Endothelial cell of umbilical vein (primary cell): ENCODE data around the gene PLEKHG3. TPM values are rescaled to one million over a fixed set of nuclear protein-coding genes. Genes with fewer than 3 reads are reported as not detected.

Experiments
- BruUV-seq: library from RNA; stranded (reverse); fragments of 400-500 nt; replicated peaks from 2 replicates; lab custom pipeline; 2021; lab: Mats Ljungman, UMichigan
- CTCF ChIA-PET: fragments of 300-600, 350-600 bp; sonication (Branson Sonifier 250); formaldehyde crosslinking; loops from one replicate; lab custom pipeline; 2021; ENCODE audit warnings: antibody characterized with exemption, inconsistent platforms; lab: Charles Lee
- POLR2A ChIA-PET: fragments of 300-600, 350-600 bp; sonication (Branson Sonifier 250); formaldehyde crosslinking; loops from one replicate; lab custom pipeline; 2021; ENCODE audit warnings: antibody characterized with exemption, inconsistent platforms; lab: Charles Lee
- DNase-seq: peaks from one replicate; pipeline ENCODE4 v3.0.0-alpha.2; 2011; ENCODE audit warnings: low read depth, low spot score
- FAIRE-seq: peaks from 2 replicates; lab custom pipeline; 2011; peaks lifted over from hg19 to GRCh38; lab: Jason Lieb, UNC
- H2AFZ ChIP-seq: 2 replicates; pipeline ENCODE4 v1.6.0; 2012; ENCODE audit warnings: low read depth, low read length, control low read depth, inconsistent platforms
- H3K27ac ChIP-seq: 2 replicates; pipeline ENCODE4 v1.5.1; 2011; ENCODE audit warnings: low read depth, mild to moderate bottlenecking, control low read depth, low read length, moderate library complexity; ENCODE audit not compliant: insufficient read depth
- H3K27me3 ChIP-seq, 2 experiments: 2 replicates each; pipeline versions ENCODE4 v1.6.0 to v1.6.1; 2011; ENCODE audit warnings: low read length in 2 of 2, mixed read lengths in 1 of 2; ENCODE audit not compliant: control insufficient read depth in 2 of 2, insufficient read depth in 2 of 2
- H3K36me3 ChIP-seq, 2 experiments: 2 replicates in 1 of 2; 3 replicates in 1 of 2; pipeline ENCODE4 v1.5.1; 2011; ENCODE audit warnings: low read length in 2 of 2, mild to moderate bottlenecking in 1 of 2, moderate library complexity in 1 of 2; ENCODE audit not compliant: control insufficient read depth in 2 of 2, insufficient read depth in 2 of 2; ENCODE audit errors: extremely low read depth in 1 of 2
- H3K4me1 ChIP-seq: 3 replicates; pipeline ENCODE4 v1.5.1; 2011; ENCODE audit warnings: mild to moderate bottlenecking, low read length; ENCODE audit not compliant: control insufficient read depth, insufficient read depth; ENCODE audit errors: extremely low read depth
- H3K4me2 ChIP-seq: 2 replicates; pipeline ENCODE4 v1.6.1; 2011; ENCODE audit warnings: low read length, control low read depth, mixed read lengths; ENCODE audit not compliant: insufficient read depth
- H3K4me3 ChIP-seq, 3 experiments: fragments of 200-600 bp in 1 of 3; sonication (generic), shearing (Covaris generic) in 1 of 3; replicated peaks in 1 of 3; 2 replicates each; pipeline ENCODE4 v1.5.1; 2011 to 2016; ENCODE audit warnings: control low read depth in 3 of 3, low read length in 3 of 3, mild to moderate bottlenecking in 2 of 3, inconsistent platforms in 1 of 3, low read depth in 1 of 3, moderate library complexity in 1 of 3; ENCODE audit not compliant: insufficient read depth in 1 of 3
- H3K79me2 ChIP-seq: 2 replicates; pipeline ENCODE4 v1.6.0; 2012; ENCODE audit warnings: low read length, inconsistent platforms; ENCODE audit not compliant: control insufficient read depth, insufficient read depth
- H3K9ac ChIP-seq: replicated peaks from 2 replicates; pipeline ENCODE3; 2011; ENCODE audit warnings: low read length, control low read depth; ENCODE audit not compliant: insufficient read depth; ENCODE audit errors: extremely low read depth
- H3K9me1 ChIP-seq: replicated peaks from 3 replicates; pipeline ENCODE4 v1.6.0; 2011; ENCODE audit warnings: mild to moderate bottlenecking, low read length; ENCODE audit not compliant: control insufficient read depth, insufficient read depth; ENCODE audit errors: extremely low read depth
- H3K9me3 ChIP-seq: replicated peaks from 2 replicates; pipeline ENCODE4 v1.5.1; 2012; ENCODE audit warnings: low read length, inconsistent platforms; ENCODE audit not compliant: control insufficient read depth, insufficient read depth
- H4K20me1 ChIP-seq: replicated peaks from 2 replicates; pipeline ENCODE3; 2011; ENCODE audit warnings: mild to moderate bottlenecking, low read length; ENCODE audit not compliant: control insufficient read depth, insufficient read depth; ENCODE audit errors: extremely low read depth
- CTCF ChIP-seq, 2 donors: IDR thresholded peaks; 1 replicate in 1 of 2; 2 replicates in 1 of 2; pipeline ENCODE4 v1.5.1; 2011; ENCODE audit warnings: low read length in 2 of 2, mild to moderate bottlenecking in 2 of 2, moderate library complexity in 2 of 2, control low read depth in 1 of 2, inconsistent platforms in 1 of 2, low read depth in 1 of 2; ENCODE audit not compliant: insufficient read depth in 1 of 2; ENCODE audit errors: extremely low read depth in 1 of 2
- EZH2 ChIP-seq: IDR thresholded peaks from 2 replicates; pipeline ENCODE4 v1.6.1; 2012; ENCODE audit warnings: borderline replicate concordance, low read depth, mild to moderate bottlenecking, moderate library complexity, low read length, inconsistent platforms; ENCODE audit not compliant: severe bottlenecking
- FOS ChIP-seq: IDR thresholded peaks from 2 replicates; pipeline ENCODE4 v1.6.1; 2011; ENCODE audit warnings: mild to moderate bottlenecking, low read length, moderate library complexity, borderline replicate concordance; ENCODE audit not compliant: insufficient read depth
- GATA2 ChIP-seq: IDR thresholded peaks from 2 replicates; pipeline ENCODE4 v1.7.0; 2011; ENCODE audit warnings: low read depth, mild to moderate bottlenecking, moderate library complexity, mixed read lengths, low read length; ENCODE audit not compliant: insufficient read length, insufficient read depth
- JUN ChIP-seq: IDR thresholded peaks from 2 replicates; pipeline ENCODE4 v1.6.1; 2011; ENCODE audit warnings: borderline replicate concordance, low read depth; ENCODE audit not compliant: insufficient read length, insufficient read depth
- MYC ChIP-seq: IDR thresholded peaks from one replicate; pipeline ENCODE4 v1.6.1; 2011; ENCODE audit warnings: mild to moderate bottlenecking, low read depth, low read length
- POLR2A ChIP-seq: IDR thresholded peaks from 2 replicates; pipeline ENCODE4 v1.6.1; 2012; ENCODE audit warnings: low read depth, mild to moderate bottlenecking, control low read depth, low read length
- dilution Hi-C: fragments of 300-500 bp; cut with MboI; formaldehyde crosslinking; loops from one replicate; pipeline ENCODE4 v1.15.0; 2019; ENCODE audit warnings: low sequenced_read_pairs; ENCODE audit not compliant: extremely low pct_ligation_motif_present
- intact Hi-C: fragments of 100-400 bp; cut with micrococcal nuclease; formaldehyde crosslinking; loops from one replicate; pipeline ENCODE4 v1.10.0; 2022
- polyA plus RNA-seq, 4 experiments: library from polyadenylated mRNA; depleted of rRNA in 3 of 4; stranded (reverse) in 3 of 4; unstranded in 1 of 4; fragments of >200 nt; gene quantifications; 2 replicates each; pipeline versions ENCODE4 v1.2.1 to v1.2.3, GENCODE V29; 2011 to 2012; ENCODE audit warnings: missing spikeins in 1 of 4
- total RNA-seq: library from RNA; stranded (reverse); gene quantifications from 2 replicates; pipeline ENCODE4 v1.2.3, GENCODE V29; 2021

The PLEKHG3 gene
- total and polyA plus RNA-seq, 2 donors (not counting 3 experiments of a cell fraction or from before 2014, with no cell fraction given) = 6.6 to 8.0 TPM

DNA sequence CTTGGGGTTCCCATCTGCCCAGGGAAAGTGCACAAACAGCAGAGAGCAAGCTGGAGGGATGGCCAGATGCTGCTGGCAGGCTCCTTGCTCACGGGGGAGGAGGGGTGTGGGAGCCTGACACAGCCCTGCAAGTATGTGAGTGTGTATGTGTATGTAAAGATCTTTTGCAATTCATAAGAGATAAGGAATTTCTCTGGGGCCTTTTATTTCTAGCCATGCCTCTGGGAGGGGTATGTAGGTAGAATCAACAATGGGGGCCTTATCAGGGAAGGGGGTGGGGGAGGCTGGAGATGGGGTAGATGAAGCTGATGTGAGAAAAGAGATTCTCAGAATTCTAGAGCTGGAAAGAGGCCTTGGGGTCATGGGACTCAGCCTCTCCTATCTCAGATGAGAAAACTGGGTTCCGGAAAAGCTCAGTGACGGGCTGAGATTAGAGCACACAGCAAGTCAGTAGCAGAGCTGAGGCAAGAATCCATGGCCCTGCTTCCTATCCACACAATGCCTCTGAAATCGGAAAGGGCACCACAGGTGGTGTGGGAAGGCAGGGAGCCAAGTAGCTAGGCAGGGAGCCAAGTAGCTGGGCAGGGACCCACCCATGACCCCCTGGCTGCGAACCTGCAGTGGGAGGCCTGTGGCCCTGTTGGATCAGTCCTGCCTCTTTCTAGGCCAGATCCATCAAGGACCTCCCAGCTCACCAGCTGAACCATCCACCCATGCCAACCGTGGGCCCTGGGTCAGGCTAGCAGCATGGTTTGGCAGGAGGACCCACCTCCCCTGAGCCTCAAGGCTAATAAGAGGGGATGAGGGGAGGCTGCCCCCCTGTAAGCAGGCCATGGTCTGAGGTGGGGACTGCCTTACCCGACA, 54.7 kb downstream of the PLEKHG3 start:
- POLR2A ChIA-PET = no interaction called here
- intact Hi-C loops = no loop called here
- dilution Hi-C loops = no loop called here
- H3K4me2 ChIP-seq = no peak overlapping the region
- H3K9ac ChIP-seq = no peak overlapping the region
- BruUV-seq = no TSS peak
- DNase-seq (peak; percentile 59), FAIRE-seq (no peak)
- no peaks in the 10 kb centered on the region for H3K9me3 ChIP-seq
- H3K4me3 ChIP-seq = no peak overlapping the region
- peaks cover 0 to 2% of the 10 kb centered on the region in 2 experiments for H3K27me3 ChIP-seq
- H3K9me1 ChIP-seq = no peaks in the 10 kb centered on the region
- H2AFZ ChIP-seq = no peak overlapping the region
- peak; percentile 51 for TF ChIP-seq GATA2
- no peak for TF ChIP-seq MYC
- TF ChIP-seq CTCF (IDR thresholded peaks at IDR 0.05; ENCODE audit: extremely low read depth in 1 of 2, insufficient read depth in 1 of 2, low read depth in 1 of 2, low read length in 2 of 2) = no peak
- TF ChIP-seq POLR2A = no peak
- no peak for TF ChIP-seq EZH2
- TF ChIP-seq JUN = no peak
- no peak for TF ChIP-seq FOS
- CTCF ChIA-PET = interaction anchor here (1.0 to 2.2 kb wide), 9 partner anchors 10 to 152 kb away, joined by 3 to 8 read pairs (median 6); partner anchors contain the start of gene PLEKHG3
- H4K20me1 ChIP-seq = no peaks in the 10 kb centered on the region
- no peaks in the 10 kb centered on the region for H3K36me3 ChIP-seq
- H3K79me2 ChIP-seq = no peaks in the 10 kb centered on the region
- peaks cover 13% of the 10 kb centered on the region for H3K4me1 ChIP-seq
- no peak overlapping the region for H3K27ac ChIP-seq
